Right lung (tissue), 5 donors: ENCODE results near the gene CEACAM5. TPM values are rescaled to one million over a fixed set of nuclear protein-coding genes. Genes with fewer than 3 reads are reported as not detected.
"Not testable (repeated sequence)": the region's sequence is repeated elsewhere in the genome, so short reads cannot be mapped to it uniquely, and the experiment has no call there.

Experiments
- DNase-seq, 2 donors: peaks; one replicate each; pipeline ENCODE4 v3.0.0-alpha.2; 2013
- polyA plus RNA-seq, 5 donors: library from polyadenylated mRNA; unstranded; fragments of 120-200 nt; gene quantifications; one replicate each; pipeline versions ENCODE4 v1.2.1 to v1.2.3, GENCODE V29; 2013; ENCODE audit warnings: inconsistent platforms in 1 of 5, low replicate concordance in 1 of 5; ENCODE audit not compliant: insufficient read length in 5 of 5, insufficient read depth in 1 of 5

Gene CEACAM5
- polyA plus RNA-seq, 5 donors: 0.14 to 0.58 (median 0.23) TPM

GRCh38 chr19:41740415-41741243 lies 32.2 kb downstream of the CEACAM5 start:
- DNase-seq: no peak

- no peak for DNase-seq
Measured at GRCh38 chr19:41741244-41741554, 32.8 kb downstream of the CEACAM5 start.

GRCh38 chr19:41744850-41745249 lies 36.4 kb downstream of the CEACAM5 start:
- no peak for DNase-seq

GRCh38 chr19:41745756-41746155 lies 37.3 kb downstream of the CEACAM5 start:
- DNase-seq: no peak

- DNase-seq: peak in 1 of 2 donors; percentile 29
Measured at GRCh38 chr19:41746593-41747227, 38.3 kb downstream of the CEACAM5 start.

- DNase-seq: no peak
Measured at GRCh38 chr19:41748012-41748411, 39.6 kb downstream of the CEACAM5 start.

GRCh38 chr19:41750248-41751134 lies 42.1 kb downstream of the CEACAM5 start:
- DNase-seq: peak; percentile 24 to 46

- no peak for DNase-seq
Measured at GRCh38 chr19:41753159-41753558, 44.7 kb downstream of the CEACAM5 start.

- no peak for DNase-seq
Measured at GRCh38 chr19:41753936-41754529, 45.6 kb downstream of the CEACAM5 start.

GRCh38 chr19:41755328-41755913 lies 47.0 kb downstream of the CEACAM5 start, which contains the start of gene CEACAM6:
TSS of gene CEACAM6 (plus strand) at chr19:41755530. CDS start at chr19:41755639, 109 bp downstream.
- DNase-seq: no peak

GRCh38 chr19:41758846-41759245 lies 50.4 kb downstream of the CEACAM5 start:
- DNase-seq: no peak

- DNase-seq: no peak
Measured at GRCh38 chr19:41767115-41767514, 58.7 kb downstream of the CEACAM5 start.

GRCh38 chr19:41768105-41768504 lies 59.7 kb downstream of the CEACAM5 start:
- DNase-seq: not testable (repeated sequence)

GRCh38 chr19:41769608-41770007 lies 61.2 kb downstream of the CEACAM5 start:
- no peak for DNase-seq

- DNase-seq: no peak
Measured at GRCh38 chr19:41771410-41771809, 63.0 kb downstream of the CEACAM5 start.

GRCh38 chr19:41774515-41774980 lies 66.1 kb downstream of the CEACAM5 start:
- DNase-seq: no peak

GRCh38 chr19:41776700-41777099 lies 68.3 kb downstream of the CEACAM5 start:
- no peak for DNase-seq
